HG02852 (cell line): ENCODE data around the gene PLXNB1.
A peak's percentile ranks its signal among the peaks of the same experiment; 100 is the strongest.
"Not testable (repeated sequence)": the region's sequence is repeated elsewhere in the genome, so short reads cannot be mapped to it uniquely, and the experiment has no call there.

Experiments used
- ATAC-seq: cut with Tn5 transposase; IDR thresholded peaks from one replicate; pipeline ENCODE4 v1.9.1; 2021; ENCODE audit warnings: mild to moderate bottlenecking, moderate library complexity; ENCODE audit not compliant: unreplicated experiment

Gene PLXNB1

DNA sequence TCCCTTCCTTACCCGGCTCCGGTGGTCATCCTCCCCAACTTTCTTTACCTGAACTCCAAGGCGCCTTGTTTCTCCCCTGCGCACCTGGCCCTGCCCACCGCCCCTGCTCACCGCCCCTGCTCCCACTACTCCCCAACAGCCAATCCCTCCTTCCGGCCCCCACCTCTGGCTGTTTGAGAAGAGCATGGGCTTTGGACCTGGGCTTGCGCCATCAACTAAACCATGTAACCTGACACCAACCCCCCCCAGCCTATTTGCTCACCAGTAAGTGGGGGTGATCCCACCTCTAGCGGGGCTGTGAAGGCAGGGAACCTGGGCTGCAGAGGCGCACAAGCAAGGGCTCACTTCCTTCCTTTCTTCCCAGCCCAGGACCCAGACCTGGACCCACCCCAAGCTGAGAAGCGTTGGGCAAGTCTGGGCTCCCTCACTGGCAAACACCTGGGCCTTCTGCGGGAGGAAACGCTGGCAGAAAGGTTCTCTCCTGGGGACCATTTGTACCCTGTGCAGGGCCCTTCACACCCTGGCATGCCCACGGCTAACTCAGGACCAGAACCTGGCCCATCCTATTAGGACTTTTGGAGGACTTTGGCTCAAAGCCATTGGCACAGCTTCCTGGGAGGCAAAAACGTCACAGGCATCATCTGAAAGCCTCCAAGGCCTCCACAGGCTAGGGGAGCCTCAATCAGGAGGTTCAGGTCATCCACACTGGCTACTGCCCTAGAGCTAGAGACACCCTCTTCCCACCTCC is at the start of gene PLXNB1:
PLXNB1 (minus strand) TSS at position 127 of the 748 bp plus-strand sequence. CDS start 5,475 bp downstream, outside the sequence.
- ATAC-seq: no peak

DNA sequence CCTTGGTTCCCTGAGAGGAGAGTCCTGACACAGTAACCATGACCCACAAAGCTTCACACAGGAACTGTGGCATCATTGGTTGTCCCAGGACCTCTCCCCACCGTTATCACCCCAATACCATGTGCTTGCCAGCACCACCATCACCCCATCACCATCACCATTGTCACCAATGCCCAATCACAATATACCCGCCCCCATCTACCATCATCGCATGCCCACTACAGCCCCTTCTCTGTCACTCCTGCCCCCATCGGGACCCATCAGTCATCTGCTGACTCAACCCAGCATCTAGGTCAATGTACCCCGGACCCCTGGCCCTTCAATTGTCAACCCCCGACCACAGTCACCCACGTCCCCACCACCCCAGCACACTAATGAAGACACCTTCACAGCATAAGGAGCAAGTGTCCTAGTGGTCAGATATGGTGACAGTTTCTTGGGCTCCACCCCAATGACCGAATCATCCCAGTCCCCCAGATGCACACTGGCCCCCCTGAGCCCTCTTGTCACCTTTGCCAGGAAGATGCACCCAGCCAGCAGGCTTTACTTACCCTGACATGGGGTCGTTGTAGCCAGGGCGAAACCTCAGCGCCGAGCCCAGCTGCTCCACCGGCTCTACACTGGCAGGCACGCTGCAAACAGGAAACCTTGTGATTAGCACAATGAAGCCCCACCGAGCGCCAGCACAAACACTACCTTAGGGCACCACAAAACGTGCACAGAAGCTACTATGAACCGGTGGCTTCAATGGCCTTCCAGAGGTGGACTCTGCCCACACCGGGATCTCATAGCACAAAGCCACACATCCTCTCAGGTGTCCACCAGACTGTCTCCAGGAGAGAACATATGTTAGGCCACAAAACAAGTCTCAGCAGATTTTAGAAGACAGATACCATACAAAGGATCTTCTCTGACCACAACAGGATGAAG is 49.0 kb upstream of the PLXNB1 start:
- no peak for ATAC-seq

- no peak for ATAC-seq
Measured at GRCh38 chr3:48477959-48478520, 48.2 kb upstream of the PLXNB1 start.

- ATAC-seq: no peak
Measured at GRCh38 chr3:48476426-48477053, 46.7 kb upstream of the PLXNB1 start.

DNA sequence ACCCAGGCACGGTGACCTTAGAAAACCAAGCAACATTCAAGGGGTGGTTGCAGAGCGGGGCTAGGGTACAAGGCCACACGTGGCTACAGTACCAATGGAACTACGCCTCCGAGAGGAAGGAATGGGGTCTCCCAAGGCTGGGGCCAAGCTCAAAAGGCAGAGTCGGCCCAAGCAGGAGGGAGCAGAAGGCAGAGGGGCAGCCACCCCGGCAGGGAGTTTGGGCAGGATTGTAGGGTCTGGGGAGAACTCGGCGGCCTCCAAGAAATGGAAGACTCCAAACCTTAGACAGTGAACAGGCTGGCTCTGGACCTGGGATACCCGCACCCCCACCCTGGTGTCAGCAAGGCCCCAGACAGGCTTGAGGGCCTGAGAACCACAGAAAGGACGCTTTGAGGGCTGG is 45.3 kb upstream of the PLXNB1 start:
- no peak for ATAC-seq

- no peak for ATAC-seq
Measured at GRCh38 chr3:48474619-48475018, 44.7 kb upstream of the PLXNB1 start.

DNA sequence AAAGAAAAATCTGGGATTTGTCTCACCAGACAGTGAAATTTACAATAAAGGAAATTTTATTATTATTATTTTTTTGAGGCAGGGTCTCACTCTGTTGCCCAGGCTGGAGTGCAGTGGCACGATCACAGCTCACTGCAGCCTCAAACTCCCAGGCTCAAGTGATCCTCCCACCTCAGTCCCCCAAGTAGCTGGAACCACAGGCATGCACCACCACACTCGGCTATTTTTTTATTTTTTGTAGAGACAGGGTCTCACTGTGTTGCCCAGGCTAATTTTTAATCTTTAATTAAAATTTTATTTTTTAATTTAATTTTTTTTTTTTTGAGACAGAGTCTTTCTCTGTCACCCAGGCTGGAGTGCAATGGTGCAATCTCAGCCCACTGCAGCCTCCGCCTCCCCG is 44.1 kb upstream of the PLXNB1 start:
- not testable (repeated sequence) for ATAC-seq

GRCh38 chr3:48473617-48473952 is 43.7 kb upstream of the PLXNB1 start:
- no peak for ATAC-seq

DNA sequence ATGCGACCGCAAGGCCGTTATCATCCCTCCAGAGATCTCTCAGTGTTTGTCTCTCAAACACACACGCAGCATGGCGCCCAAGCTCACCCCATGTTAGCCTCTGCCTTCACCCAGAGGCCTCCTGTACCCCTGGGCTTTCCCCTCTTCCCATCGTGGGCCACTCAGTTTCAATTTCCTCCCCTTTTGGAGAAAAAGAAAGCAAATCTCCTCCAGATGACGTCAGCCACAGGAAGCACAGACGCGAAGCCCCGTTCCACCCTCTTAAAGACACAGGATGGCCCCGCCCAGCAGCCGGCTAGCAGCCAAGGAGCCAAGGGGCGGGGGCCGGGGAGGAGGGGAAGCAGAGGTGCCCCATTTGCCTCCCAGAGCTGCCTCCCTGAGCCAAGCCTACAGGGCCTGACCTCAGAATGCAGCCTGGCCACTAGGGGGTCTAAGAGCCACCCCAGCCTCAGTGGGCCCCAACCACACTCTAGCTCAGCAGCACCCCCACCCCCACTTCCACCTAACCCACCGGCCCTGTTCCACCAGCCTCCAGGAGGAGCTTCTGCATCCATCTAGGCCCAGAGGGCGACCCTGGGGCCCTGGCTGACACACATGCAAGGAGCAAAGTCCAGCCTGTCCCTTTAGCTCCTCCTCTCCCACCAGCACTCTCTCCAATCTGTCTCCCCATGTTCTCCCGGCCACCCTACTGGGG is 43.2 kb upstream of the PLXNB1 start:
- ATAC-seq: peak; percentile 84

- ATAC-seq: peak; percentile 39
Measured at GRCh38 chr3:48472673-48472922, 42.7 kb upstream of the PLXNB1 start.

- ATAC-seq: no peak
Measured at GRCh38 chr3:48470286-48470685, 40.4 kb upstream of the PLXNB1 start.

DNA sequence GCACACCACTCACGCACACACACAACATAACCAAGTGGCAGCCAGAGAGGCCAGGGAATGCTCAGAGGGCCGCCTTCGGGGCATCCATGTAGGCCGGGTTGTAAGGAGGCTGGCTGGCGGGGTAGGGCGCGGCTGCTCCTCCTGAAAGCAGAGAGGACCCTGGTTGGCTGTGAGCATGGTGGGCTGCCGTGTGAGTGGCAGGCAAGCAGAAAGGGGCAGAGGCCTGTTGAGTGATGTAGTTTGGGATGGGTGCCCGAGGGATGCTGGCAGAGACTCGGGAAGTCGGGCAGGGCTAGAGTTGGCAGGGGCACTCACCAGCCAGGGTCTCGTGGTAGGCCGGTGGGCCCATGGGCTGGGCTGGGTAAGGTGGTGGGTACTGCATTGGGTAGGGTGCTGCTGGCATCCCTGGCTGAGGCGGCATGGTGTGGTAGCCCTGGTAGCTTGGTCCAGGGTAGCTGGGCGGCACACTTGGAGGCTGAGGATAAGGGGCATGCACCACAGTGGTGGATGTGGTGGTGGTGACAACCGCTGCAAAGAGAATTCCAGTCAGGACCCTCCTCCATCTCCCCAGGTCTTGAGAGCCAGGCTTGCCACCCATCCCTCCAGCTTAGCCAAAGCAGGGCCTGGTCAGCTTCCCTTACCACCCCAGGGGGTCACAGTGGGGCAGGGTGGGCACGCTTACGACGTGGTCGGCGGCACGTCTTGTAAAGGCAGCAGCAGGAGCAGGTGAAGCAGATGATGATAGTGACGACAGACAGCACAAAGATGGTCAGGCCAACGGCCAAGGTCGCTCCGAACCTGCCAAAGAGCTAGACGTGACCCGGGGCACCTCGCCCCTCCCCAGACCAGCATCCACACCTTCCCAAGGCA is 39.4 kb upstream of the PLXNB1 start:
- ATAC-seq: no peak

DNA sequence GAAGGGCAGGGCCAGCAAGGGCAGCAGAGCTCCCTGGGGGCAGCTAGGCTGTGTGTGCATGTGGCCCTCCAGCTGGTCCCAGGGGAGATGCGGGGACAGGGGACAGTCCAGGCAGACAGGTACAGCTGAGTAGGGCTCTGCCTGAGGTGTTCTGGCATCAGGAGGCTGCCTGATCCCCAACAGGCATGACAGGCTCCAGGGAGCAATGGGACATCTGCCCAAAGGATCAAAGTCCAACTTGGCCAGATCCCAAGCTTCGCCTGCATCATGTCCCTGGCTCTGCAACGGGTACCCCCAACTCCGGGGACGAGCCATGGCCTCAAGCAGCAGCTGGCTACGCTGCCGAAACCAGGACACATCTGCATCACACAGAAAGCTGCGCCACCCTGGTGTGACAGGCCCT is 38.4 kb upstream of the PLXNB1 start:
- ATAC-seq: no peak

GRCh38 chr3:48467473-48468267 is 37.8 kb upstream of the PLXNB1 start:
- no peak for ATAC-seq

GRCh38 chr3:48467110-48467454 is 37.2 kb upstream of the PLXNB1 start:
- ATAC-seq: no peak

DNA sequence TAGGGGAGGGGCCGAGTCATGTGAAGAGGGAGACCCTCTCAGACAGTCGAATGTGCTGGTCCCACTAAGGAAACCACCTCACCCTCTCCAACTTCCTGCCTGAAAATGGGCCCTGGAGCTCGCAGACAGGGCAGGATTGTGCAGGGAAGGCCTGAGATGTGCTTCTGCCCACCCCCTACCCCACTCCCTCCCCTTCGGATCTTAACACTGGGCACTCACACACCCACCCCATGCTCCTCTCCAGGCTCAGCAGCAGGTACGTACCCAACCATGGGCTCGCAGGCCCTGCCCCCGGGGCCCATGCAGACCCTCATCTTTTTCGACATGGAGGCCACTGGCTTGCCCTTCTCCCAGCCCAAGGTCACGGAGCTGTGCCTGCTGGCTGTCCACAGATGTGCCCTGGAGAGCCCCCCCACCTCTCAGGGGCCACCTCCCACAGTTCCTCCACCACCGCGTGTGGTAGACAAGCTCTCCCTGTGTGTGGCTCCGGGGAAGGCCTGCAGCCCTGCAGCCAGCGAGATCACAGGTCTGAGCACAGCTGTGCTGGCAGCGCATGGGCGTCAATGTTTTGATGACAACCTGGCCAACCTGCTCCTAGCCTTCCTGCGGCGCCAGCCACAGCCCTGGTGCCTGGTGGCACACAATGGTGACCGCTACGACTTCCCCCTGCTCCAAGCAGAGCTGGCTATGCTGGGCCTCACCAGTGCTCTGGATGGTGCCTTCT is 36.7 kb upstream of the PLXNB1 start:
- ATAC-seq: peak; percentile 16

DNA sequence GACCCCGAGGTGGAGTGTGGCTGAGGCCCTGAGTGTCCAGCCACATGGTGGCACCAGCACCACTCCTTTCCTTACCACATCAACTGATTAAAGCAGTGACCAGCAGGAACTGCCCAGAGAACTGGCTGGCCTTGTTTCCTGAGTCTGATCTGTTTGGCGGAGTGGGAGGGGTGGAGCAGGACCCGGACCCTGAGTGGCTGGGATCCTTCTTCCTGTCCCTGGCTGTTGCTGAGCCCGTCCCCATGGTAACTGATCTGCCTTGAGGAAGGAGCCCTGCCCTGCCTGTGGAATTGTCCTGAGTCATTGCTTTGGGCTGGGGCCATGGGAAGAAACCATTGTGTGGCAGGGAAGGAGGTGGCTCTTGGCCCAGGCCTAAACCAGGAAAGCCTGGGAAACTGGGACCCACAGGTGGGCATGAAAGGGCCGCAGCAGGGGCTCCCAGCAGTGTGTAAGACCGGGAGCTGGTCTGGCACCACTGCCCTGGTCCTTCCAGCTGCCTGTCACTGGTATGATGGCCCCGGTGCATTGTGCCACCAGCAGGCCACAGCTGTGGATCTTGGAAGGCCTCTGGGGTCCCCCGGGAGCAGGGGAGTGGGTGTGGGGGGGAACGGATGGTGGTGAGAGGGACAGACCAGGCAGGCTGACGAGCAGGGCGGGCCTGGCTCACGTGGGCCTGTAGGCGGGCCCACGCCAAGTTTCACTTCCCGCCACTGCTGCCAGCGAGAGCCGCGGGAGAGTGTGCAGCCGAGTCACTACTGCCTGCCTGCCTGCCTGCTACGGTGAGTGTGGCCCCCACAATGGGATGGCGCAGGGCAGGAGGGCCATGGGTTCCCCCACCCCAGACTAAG is 35.9 kb upstream of the PLXNB1 start:
- ATAC-seq: peak; percentile 86

- no peak for ATAC-seq
Measured at GRCh38 chr3:48465237-48465530, 35.3 kb upstream of the PLXNB1 start.
